MCF 10A (cell line): ENCODE results near the gene ATG2B. TPM values are rescaled to one million over a fixed set of nuclear protein-coding genes. Genes with fewer than 3 reads are reported as not detected.

Source experiments
- BruUV-seq: library from RNA; stranded (reverse); fragments of 400-500 nt; replicated peaks from 2 replicates; lab custom pipeline; 2021; lab: Mats Ljungman, UMichigan
- CTCF ChIA-PET: fragments of 300-600 bp; sonication (Branson Sonifier 250); formaldehyde crosslinking; extraction: SDS; loops from one replicate; lab custom pipeline; 2021; ENCODE audit warnings: antibody characterized with exemption, inconsistent platforms; lab: Yijun Ruan, JAX
- POLR2A ChIA-PET: fragments of 300-600, 350-650 bp; sonication (Branson Sonifier 250); formaldehyde crosslinking; extraction: SDS; loops from one replicate; lab custom pipeline; 2020; ENCODE audit warnings: antibody characterized with exemption, inconsistent platforms; lab: Yijun Ruan, JAX
- DNase-seq: peaks from one replicate; pipeline ENCODE4 v3.0.0-alpha.2; 2018; ENCODE audit not compliant: unreplicated experiment
- H3K27ac Mint-ChIP-seq: one replicate; pipeline ENCODE4 v1.8.0; 2022; ENCODE audit warnings: mild to moderate bottlenecking, low read depth, mixed read lengths; ENCODE audit not compliant: unreplicated experiment
- H3K27me3 Mint-ChIP-seq: one replicate; pipeline ENCODE4 v1.8.0; 2022; ENCODE audit warnings: mixed read lengths; ENCODE audit not compliant: insufficient read depth, unreplicated experiment
- H3K36me3 Mint-ChIP-seq: one replicate; pipeline ENCODE4 v1.8.0; 2022; ENCODE audit warnings: mild to moderate bottlenecking, moderate library complexity, mixed read lengths; ENCODE audit not compliant: insufficient read depth, unreplicated experiment
- H3K4me1 Mint-ChIP-seq: one replicate; pipeline ENCODE4 v1.8.0; 2022; ENCODE audit warnings: mixed read lengths; ENCODE audit not compliant: insufficient read depth, unreplicated experiment
- H3K4me3 Mint-ChIP-seq: one replicate; pipeline ENCODE4 v1.8.0; 2022; ENCODE audit warnings: mild to moderate bottlenecking, moderate library complexity, mixed read lengths; ENCODE audit not compliant: unreplicated experiment
- H3K9me3 Mint-ChIP-seq: one replicate; pipeline ENCODE4 v1.8.0; 2022; ENCODE audit warnings: mixed read lengths; ENCODE audit not compliant: unreplicated experiment
- CTCF ChIP-seq: fragments of 200-600 bp; IDR thresholded peaks from one replicate; pipeline ENCODE4 v1.8.0; 2022; ENCODE audit warnings: antibody characterized with exemption, mild to moderate bottlenecking; ENCODE audit not compliant: unreplicated experiment
- intact Hi-C: fragments of 100-400 bp; cut with micrococcal nuclease; formaldehyde crosslinking; loops from 2 replicates; pipeline ENCODE4 v1.14.1; 2022
- total RNA-seq: library from RNA; stranded (reverse); gene quantifications from 2 replicates; pipeline ENCODE4 v1.2.3, GENCODE V29; 2022

ATG2B gene
- total RNA-seq, 1 experiment from 2014 or later, result 20.5 TPM

GRCh38 chr14:96256407-96256806, 106.7 kb downstream of the ATG2B start:
- no peaks in the 10 kb centered on the region for H3K27me3 Mint-ChIP-seq
- intact Hi-C loops, result loop anchor here (1.0 kb wide), 1 partner anchor 11 kb away; no protein-coding TSS in a partner anchor
- H3K27ac Mint-ChIP-seq, result peak overlapping the region; percentile 39
- ChIA-PET CTCF (interaction anchor here (0.6 to 3.7 kb wide), 7 partner anchors 9 to 156 kb away, joined by 3 to 18 read pairs (median 3); no protein-coding TSS in a partner anchor), POLR2A (interaction anchor here (0.7 to 3.3 kb wide), 19 partner anchors 9 to 1912 kb away, joined by 3 to 21 read pairs (median 4); partner anchors contain the start of gene BDKRB2)
- DNase-seq, result peak; percentile 71
- TF ChIP-seq CTCF, result peak; percentile 11
- no peaks in the 10 kb centered on the region for H3K9me3 Mint-ChIP-seq
- BruUV-seq, result no TSS peak
- H3K4me1 Mint-ChIP-seq, result peaks cover 42% of the 10 kb centered on the region
- no peaks in the 10 kb centered on the region for H3K36me3 Mint-ChIP-seq
- H3K4me3 Mint-ChIP-seq, result peak overlapping the region; percentile 39

- peak within 1 kb of the TSS; percentile 39 for H3K27ac Mint-ChIP-seq
- no peaks in the 10 kb centered on the region for H3K36me3 Mint-ChIP-seq
- ChIA-PET CTCF (interaction anchor here (0.6 to 3.7 kb wide), 8 partner anchors 9 to 199 kb away, joined by 3 to 18 read pairs (median 3); no protein-coding TSS in a partner anchor), POLR2A (interaction anchor here (0.7 to 3.3 kb wide), 18 partner anchors 9 to 1911 kb away, joined by 3 to 21 read pairs (median 4); partner anchors contain the start of gene BDKRB2)
- H3K4me3 Mint-ChIP-seq, result peak within 1 kb of the TSS; percentile 39
- no TSS peak for BruUV-seq
- DNase-seq, result peak; percentile 86
- H3K27me3 Mint-ChIP-seq, result no peaks in the 10 kb centered on the region
- no peak for TF ChIP-seq CTCF
- intact Hi-C loops, result loop anchor here (1.0 kb wide), 1 partner anchor 12 kb away; no protein-coding TSS in a partner anchor
- H3K4me1 Mint-ChIP-seq, result peaks cover 36% of the 10 kb centered on the region
- H3K9me3 Mint-ChIP-seq, result no peaks in the 10 kb centered on the region
Observed at GRCh38 chr14:96255501-96256366, 107.4 kb downstream of the ATG2B start, which contains the start of gene BDKRB1. Gene BDKRB1 (plus strand): TSS chr14:96256210. CDS start chr14:96263683, 7,473 bp downstream.

- BruUV-seq, result no TSS peak
- no peaks in the 10 kb centered on the region for H3K9me3 Mint-ChIP-seq
- no peak for TF ChIP-seq CTCF
- no peak overlapping the region for H3K4me3 Mint-ChIP-seq
- no peak for DNase-seq
- ChIA-PET POLR2A (interaction anchor here (2.3 to 3.3 kb wide), 2 partner anchors 14 to 50 kb away, joined by 8 to 21 read pairs; partner anchors contain the start of gene BDKRB2), CTCF (interaction anchor here (1.3 to 3.7 kb wide), 2 partner anchors 21 to 198 kb away, joined by 3 to 18 read pairs; no protein-coding TSS in a partner anchor)
- intact Hi-C loops, result no loop called here
- peaks cover 33% of the 10 kb centered on the region for H3K4me1 Mint-ChIP-seq
- H3K27me3 Mint-ChIP-seq, result no peaks in the 10 kb centered on the region
- no peaks in the 10 kb centered on the region for H3K36me3 Mint-ChIP-seq
- no peak overlapping the region for H3K27ac Mint-ChIP-seq
Observed at GRCh38 chr14:96254687-96255086, 108.5 kb downstream of the ATG2B start.
